HG03103 (cell line): ENCODE results near the gene PLET1.
"Not testable (repeated sequence)": the region's sequence is repeated elsewhere in the genome, so short reads cannot be mapped to it uniquely, and the experiment has no call there.

Experiments used
- ATAC-seq: cut with Tn5 transposase; IDR thresholded peaks from one replicate; pipeline ENCODE4 v1.9.1; 2021; ENCODE audit warnings: low read depth; ENCODE audit not compliant: unreplicated experiment

PLET1 gene

DNA sequence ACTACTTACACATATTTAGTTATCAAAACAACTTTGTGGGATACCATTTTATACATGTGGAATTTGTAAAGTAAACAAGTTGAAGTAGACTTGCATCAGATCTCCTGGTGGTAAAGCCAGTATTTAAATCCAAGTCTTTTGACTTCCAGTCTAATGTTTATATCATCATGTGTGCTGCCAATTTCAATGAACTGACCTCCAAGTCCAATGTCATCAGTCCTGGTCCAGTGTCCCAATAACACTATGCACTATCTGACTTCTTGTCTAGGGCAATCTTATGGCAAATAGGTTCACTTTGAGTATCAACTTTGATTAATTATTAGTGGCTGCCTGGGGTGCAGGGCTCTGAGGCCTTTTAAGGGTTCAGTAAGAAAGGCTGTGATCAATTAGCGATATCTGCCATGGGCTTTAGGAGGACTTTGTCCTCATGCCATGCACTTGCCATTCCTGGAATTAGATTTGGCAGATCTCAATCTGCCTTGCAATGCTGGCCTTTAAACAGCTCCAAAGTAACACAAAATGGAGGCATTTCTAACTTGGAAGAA lies 44.0 kb downstream of the PLET1 start:
- ATAC-seq = no peak

DNA sequence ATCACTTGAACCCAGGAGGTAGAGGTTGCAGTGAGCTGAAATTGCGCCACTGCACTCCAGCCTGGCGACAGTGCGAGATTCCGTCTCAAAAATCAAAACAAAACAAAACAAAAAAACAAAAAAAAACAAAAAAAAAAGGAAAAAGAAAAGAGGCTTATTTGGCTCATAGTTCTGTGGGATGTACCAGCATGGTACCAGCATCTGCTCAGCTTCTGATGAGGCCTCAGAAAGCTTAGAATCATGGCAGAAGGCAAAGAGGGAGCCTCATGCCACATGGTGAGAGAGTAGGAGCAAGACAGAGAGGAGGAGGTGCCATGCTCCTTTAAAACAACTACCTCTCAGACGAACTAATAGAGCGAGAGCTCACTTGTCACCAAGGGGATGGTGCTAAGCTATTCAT lies 45.0 kb downstream of the PLET1 start:
- ATAC-seq = no peak

- no peak for ATAC-seq
Measured at GRCh38 chr11:112213753-112214152, 46.9 kb downstream of the PLET1 start.

DNA sequence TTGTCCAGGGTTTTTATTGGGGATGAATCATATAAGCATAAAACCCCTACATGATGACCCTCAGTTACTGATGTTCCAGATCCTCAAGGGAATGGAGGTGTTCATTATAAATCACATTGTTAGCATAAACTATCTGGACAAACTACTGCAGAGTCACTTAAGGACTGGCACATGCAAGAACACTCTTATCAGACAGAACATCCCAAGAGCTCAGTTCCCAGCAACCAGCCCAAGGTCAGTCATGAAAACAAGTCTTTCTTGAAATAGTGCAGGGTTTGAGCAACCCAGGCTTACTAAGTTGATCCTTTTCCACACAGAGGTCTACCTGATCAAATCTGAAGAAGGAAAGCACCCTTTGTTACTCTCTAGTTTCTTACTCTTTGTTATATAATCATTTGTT lies 48.0 kb downstream of the PLET1 start:
- no peak for ATAC-seq

DNA sequence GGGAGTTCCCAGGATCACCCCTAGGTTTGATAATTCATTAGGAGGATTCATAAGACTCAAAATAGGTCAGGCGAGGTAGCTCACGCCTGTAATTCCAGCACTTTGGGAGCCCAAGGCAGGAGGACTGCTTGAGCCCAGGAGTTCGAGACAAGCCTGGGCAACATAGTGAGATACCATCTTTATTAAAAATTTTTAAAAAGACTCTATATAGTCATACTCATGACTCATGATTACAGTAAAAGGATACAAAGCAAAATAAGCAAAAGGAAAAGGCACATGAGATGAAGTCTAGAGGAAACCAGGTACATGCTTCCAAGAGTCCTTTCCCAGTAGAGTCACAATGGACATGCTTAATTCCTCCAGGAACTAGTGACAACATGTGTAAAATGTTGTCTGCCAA lies 48.4 kb downstream of the PLET1 start:
- no peak for ATAC-seq

DNA sequence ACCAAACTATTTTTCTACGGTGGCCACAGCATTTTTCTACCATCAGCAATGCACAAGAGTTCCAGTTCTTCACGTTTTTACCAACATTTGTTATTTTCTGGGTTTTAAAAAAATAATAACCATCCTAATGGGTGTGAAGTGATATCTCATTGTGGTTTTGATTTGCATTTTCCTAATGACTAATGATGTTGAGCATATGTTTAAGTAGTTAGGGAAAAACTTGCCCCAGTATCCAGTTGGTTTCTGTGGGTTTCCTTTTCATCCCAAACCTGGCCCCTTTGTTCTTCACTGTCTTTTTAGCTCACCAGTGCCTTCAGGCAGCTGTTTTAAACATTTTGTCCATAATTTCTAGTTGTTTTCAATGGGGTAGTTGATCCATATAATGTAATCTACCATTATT lies 49.1 kb downstream of the PLET1 start:
- no peak for ATAC-seq

GRCh38 chr11:112210890-112211289 lies 49.8 kb downstream of the PLET1 start:
- ATAC-seq = no peak

DNA sequence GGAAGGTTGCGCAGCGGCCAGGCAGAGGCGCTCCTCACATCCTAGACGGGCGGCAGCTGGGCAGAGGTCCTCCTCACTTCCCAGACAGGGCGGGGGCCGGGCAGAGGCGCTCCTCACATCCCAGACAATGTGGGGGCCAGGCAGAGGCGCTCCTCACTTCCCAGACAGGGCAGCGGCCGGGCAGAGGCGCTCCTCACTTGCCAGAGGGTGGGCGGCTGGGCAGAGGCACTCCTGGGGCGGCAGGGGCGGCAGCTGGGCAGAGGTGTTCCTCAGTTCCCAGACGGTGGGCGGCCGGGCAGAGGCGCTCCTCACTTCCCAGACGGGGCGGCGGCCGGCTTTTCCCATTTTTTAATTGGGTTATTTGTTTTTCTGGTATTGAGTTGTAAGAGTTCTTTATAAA lies 54.6 kb downstream of the PLET1 start:
- no peak for ATAC-seq

DNA sequence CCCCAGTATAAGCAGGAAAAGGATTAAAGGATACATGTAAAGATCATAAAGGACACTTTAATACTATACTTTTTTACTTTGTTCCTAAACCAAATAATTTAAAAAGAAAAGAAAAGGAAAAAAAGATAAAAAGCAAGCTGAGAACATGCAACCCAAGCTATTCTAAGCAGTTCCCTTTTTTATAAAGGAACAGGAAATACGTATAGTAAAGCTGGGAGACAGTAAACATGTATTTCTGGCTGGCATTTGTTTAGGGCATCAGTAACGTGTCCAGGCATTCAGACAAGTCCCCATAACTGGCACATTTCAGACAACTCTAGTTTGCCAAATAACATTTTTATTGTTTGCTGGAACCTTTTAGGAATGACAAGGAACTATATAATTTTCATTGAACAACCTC lies 60.4 kb downstream of the PLET1 start:
- ATAC-seq = no peak

DNA sequence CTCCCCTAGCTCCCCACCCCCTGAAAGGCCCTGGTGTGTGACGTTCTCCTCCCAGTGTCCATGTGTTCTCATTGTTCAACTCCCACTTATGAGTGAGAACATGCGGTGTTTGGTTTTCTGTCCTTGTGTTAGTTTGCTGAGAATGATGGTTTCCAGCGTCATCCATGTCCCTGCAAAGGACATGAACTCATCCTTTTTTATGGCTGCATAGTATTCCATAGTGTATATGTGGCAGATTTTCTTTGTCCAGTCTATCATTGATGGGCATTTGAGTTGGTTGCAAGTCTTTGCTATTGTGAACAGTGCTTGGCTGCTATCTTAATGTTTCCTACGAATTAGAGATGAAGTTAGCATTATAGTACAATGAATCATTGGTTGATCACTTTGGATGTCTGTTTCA lies 61.6 kb downstream of the PLET1 start:
- not testable (repeated sequence) for ATAC-seq
